ENCODE results near the gene MICALL1. TPM values are rescaled to one million over a fixed set of nuclear protein-coding genes. Genes with fewer than 3 reads are reported as not detected.

The MICALL1 gene
- total RNA-seq, 1 donor from 2014 or later, result 31.1 TPM

GRCh38 chr22:37926771-37927636, 20.9 kb downstream of the MICALL1 start:
- Mint-ChIP-seq H3K4me1 (ENCODE audit: low read depth) (no peaks in the 10 kb centered on the region), H3K27me3 (ENCODE audit: insufficient read depth) (no peaks in the 10 kb centered on the region), H3K36me3 (ENCODE audit: low read depth) (peaks cover 13% of the 10 kb centered on the region), H3K9me3 (no peaks in the 10 kb centered on the region), H3K27ac (no peak overlapping the region), H3K4me3 (no peak overlapping the region)
- intact Hi-C loops (cut with micrococcal nuclease), result no loop called here
- DNase-seq (ENCODE audit: low spot score), result no peak

DNA sequence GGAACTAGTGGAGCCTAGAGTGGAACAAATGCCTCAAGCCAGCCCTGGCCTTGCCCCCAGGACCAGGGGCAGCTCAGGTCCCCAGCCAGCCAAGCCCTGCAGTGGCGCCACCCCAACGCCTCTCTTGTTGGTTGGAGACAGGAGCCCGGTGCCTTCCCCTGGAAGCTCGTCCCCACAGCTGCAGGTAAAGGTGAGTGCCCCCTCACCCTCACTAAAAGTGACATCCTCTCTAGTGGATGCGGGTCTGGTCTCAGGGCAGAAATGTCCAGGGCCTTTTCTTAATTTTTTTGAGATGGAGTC, 21.5 kb downstream of the MICALL1 start:
- Mint-ChIP-seq H3K9me3 (no peaks in the 10 kb centered on the region), H3K27ac (no peak overlapping the region), H3K27me3 (ENCODE audit: insufficient read depth) (no peaks in the 10 kb centered on the region), H3K4me1 (ENCODE audit: low read depth) (no peaks in the 10 kb centered on the region), H3K36me3 (ENCODE audit: low read depth) (peaks cover 14% of the 10 kb centered on the region), H3K4me3 (no peak overlapping the region)
- intact Hi-C loops (cut with micrococcal nuclease), result no loop called here
- DNase-seq (ENCODE audit: low spot score), result no peak

GRCh38 chr22:37929390-37929789, 23.3 kb downstream of the MICALL1 start:
- DNase-seq (ENCODE audit: low spot score), result no peak
- intact Hi-C loops (cut with micrococcal nuclease), result no loop called here
- Mint-ChIP-seq H3K36me3 (ENCODE audit: low read depth) (peaks cover 18% of the 10 kb centered on the region), H3K4me1 (ENCODE audit: low read depth) (peaks cover 11% of the 10 kb centered on the region), H3K27ac (no peak overlapping the region), H3K4me3 (no peak overlapping the region), H3K27me3 (ENCODE audit: insufficient read depth) (no peaks in the 10 kb centered on the region), H3K9me3 (no peaks in the 10 kb centered on the region)

GRCh38 chr22:37930270-37930951, 24.3 kb downstream of the MICALL1 start:
- Mint-ChIP-seq H3K27ac (no peak overlapping the region), H3K4me3 (no peak overlapping the region), H3K27me3 (ENCODE audit: insufficient read depth) (no peaks in the 10 kb centered on the region), H3K4me1 (ENCODE audit: low read depth) (peaks cover 11% of the 10 kb centered on the region), H3K36me3 (ENCODE audit: low read depth) (peaks cover 18% of the 10 kb centered on the region), H3K9me3 (no peaks in the 10 kb centered on the region)
- intact Hi-C loops (cut with micrococcal nuclease), result loop anchor here (5.0 kb wide), 1 partner anchor 33 kb away; no protein-coding TSS in a partner anchor
- DNase-seq (ENCODE audit: low spot score), result no peak

GRCh38 chr22:37930952-37931440, 24.9 kb downstream of the MICALL1 start:
- no peak for DNase-seq (ENCODE audit: low spot score)
- Mint-ChIP-seq H3K4me1 (ENCODE audit: low read depth) (peaks cover 11% of the 10 kb centered on the region), H3K9me3 (no peaks in the 10 kb centered on the region), H3K4me3 (no peak overlapping the region), H3K36me3 (ENCODE audit: low read depth) (peaks cover 18% of the 10 kb centered on the region), H3K27ac (no peak overlapping the region), H3K27me3 (ENCODE audit: insufficient read depth) (no peaks in the 10 kb centered on the region)
- intact Hi-C loops (cut with micrococcal nuclease), result loop anchor here (5.0 kb wide), 1 partner anchor 34 kb away; no protein-coding TSS in a partner anchor

DNA sequence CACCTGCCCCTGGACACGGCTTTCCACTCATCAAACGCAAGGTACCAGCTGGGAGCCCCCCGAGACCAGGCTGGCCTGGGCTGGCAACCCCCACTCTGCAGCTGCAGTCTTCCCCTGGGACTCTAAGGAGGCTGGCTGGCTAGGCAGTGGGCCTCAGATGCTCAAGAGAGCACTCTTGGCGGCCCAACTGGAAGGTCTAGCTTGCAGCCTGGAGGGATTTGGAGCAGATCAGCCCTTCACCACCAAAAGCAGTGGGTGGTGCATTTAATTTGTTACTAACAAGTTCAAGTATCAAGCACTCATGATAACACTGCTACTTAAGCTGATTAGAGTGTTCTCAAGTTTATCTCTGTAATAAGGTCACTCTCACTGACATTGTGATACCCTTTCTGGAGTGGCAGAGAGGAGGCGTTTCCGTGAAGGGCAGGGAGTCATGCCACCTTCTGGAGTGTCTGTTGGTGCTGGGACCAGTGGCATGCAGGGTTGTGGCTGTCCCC, 25.8 kb downstream of the MICALL1 start:
- H3K4me1 Mint-ChIP-seq (ENCODE audit: low read depth), result peaks cover 11% of the 10 kb centered on the region
- H3K9me3 Mint-ChIP-seq, result no peaks in the 10 kb centered on the region
- no peaks in the 10 kb centered on the region for H3K27me3 Mint-ChIP-seq (ENCODE audit: insufficient read depth)
- H3K27ac Mint-ChIP-seq, result no peak overlapping the region
- peaks cover 16% of the 10 kb centered on the region for H3K36me3 Mint-ChIP-seq (ENCODE audit: low read depth)
- H3K4me3 Mint-ChIP-seq, result no peak overlapping the region
- no peak for DNase-seq (ENCODE audit: low spot score)
- intact Hi-C loops (cut with micrococcal nuclease), result loop anchor here (5.0 kb wide), 1 partner anchor 35 kb away; no protein-coding TSS in a partner anchor

GRCh38 chr22:37932401-37932800, 26.3 kb downstream of the MICALL1 start:
- Mint-ChIP-seq H3K4me3 (no peak overlapping the region), H3K27me3 (ENCODE audit: insufficient read depth) (no peaks in the 10 kb centered on the region), H3K4me1 (ENCODE audit: low read depth) (peaks cover 11% of the 10 kb centered on the region), H3K27ac (no peak overlapping the region), H3K36me3 (ENCODE audit: low read depth) (peaks cover 16% of the 10 kb centered on the region), H3K9me3 (no peaks in the 10 kb centered on the region)
- intact Hi-C loops (cut with micrococcal nuclease), result loop anchor here (5.0 kb wide), 1 partner anchor 35 kb away; no protein-coding TSS in a partner anchor
- DNase-seq (ENCODE audit: low spot score), result no peak

DNA sequence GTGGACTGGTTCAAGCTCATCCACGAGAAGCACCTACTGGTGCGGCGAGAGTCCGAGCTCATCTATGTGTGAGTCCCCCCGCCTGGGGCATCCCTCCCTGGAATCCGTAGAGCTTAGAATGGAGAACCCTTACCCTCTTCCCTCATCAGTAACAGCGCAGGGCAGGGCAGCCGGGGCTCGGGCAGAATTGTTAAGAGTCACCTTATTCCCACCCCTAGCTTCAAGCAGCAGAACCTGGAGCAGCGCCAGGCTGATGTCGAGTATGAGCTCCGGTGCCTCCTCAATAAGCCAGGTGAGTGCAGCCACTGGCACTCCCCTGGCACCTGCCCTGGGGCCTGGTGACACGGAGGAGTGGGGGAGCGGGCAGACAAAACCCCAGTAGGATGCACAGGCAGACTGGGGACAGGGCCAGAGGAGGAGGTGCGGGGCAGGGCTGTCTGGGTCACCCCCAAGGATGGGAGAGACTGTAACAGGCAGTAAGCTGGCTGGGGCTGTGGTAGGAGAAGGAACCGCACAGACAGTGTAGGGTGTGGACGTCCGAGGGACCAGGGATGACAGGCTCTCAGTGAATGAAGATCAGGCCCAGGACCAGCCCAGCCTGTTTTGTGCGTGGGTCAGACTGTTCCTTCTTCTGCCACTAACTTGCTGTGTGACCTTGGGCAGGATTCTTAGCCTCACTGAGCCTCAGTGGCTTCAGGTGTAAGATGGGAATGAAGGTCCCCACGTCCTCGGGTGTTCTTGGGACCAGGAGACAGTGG, 26.9 kb downstream of the MICALL1 start:
- Mint-ChIP-seq H3K4me3 (no peak overlapping the region), H3K4me1 (ENCODE audit: low read depth) (peaks cover 11% of the 10 kb centered on the region), H3K9me3 (no peaks in the 10 kb centered on the region), H3K27ac (no peak overlapping the region), H3K27me3 (ENCODE audit: insufficient read depth) (no peaks in the 10 kb centered on the region), H3K36me3 (ENCODE audit: low read depth) (peaks cover 22% of the 10 kb centered on the region)
- DNase-seq (ENCODE audit: low spot score), result no peak
- intact Hi-C loops (cut with micrococcal nuclease), result loop anchor here (5.0 kb wide), 1 partner anchor 36 kb away; no protein-coding TSS in a partner anchor

DNA sequence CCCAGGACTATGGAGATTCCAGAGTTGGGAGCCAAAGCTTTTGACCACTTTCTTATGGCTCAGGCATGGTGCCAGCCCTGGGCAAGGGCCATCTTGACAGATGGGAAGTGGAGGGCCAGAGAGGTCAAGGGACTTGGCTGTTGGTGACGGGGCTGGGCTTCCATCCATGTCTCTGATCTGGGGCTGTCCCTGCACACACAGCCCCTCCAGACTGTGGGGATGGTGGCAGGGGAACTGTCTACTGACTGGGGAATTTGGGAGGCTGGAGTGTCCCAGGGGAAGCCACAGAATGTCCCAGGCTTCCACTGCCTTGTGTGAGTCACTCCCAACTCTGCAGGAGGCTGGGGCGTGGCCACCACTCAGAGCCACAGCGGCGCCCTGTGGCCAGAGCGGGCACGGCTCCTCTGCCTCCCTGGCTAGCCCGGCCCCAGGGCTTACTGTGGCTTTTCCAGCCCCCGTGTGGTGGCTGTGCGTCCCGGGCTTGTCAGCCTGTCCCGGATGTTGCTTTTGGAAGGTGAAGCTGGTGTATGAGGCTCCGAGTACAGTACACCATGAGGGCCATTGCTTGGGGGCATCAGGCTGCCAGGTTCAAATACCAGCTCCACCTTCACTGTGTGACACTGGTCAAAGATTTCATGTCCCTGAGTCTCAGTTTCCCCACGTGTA, 27.7 kb downstream of the MICALL1 start:
- peak; percentile 78 for DNase-seq (ENCODE audit: low spot score)
- peak overlapping the region; percentile 34 for H3K27ac Mint-ChIP-seq
- peaks cover 11% of the 10 kb centered on the region for H3K4me1 Mint-ChIP-seq (ENCODE audit: low read depth)
- no peaks in the 10 kb centered on the region for H3K9me3 Mint-ChIP-seq
- no peaks in the 10 kb centered on the region for H3K27me3 Mint-ChIP-seq (ENCODE audit: insufficient read depth)
- peaks cover 18% of the 10 kb centered on the region for H3K36me3 Mint-ChIP-seq (ENCODE audit: low read depth)
- no peak overlapping the region for H3K4me3 Mint-ChIP-seq
- intact Hi-C loops (cut with micrococcal nuclease), result loop anchor here (1.0 to 5.0 kb wide), 4 partner anchors 19 to 117 kb away; partner anchors contain the start of genes C22orf23, MICALL1 and POLR2F

DNA sequence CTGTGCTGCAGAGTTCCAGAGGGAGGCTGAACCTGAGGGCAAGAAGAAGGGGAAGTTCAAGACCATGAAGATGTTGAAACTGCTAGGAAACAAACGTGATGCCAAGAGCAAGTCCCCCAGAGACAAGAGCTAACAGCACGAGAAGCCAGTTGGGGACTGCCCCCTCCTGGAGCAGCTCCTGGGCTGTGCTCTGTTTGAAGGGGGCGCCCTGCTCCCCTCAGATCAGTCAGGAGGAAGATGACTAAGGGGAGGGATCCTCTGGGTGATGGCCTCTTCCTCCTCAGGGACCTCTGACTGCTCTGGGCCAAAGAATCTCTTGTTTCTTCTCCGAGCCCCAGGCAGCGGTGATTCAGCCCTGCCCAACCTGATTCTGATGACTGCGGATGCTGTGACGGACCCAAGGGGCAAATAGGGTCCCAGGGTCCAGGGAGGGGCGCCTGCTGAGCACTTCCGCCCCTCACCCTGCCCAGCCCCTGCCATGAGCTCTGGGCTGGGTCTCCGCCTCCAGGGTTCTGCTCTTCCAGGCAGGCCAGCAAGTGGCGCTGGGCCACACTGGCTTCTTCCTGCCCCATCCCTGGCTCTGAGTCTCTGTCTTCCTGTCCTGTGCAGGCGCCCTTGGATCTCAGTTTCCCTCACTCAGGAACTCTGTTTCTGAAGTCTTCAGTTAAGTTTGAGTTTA, 34.7 kb downstream of the MICALL1 start:
- Mint-ChIP-seq H3K36me3 (ENCODE audit: low read depth) (peaks cover 10% of the 10 kb centered on the region), H3K4me3 (no peak overlapping the region), H3K4me1 (ENCODE audit: low read depth) (no peaks in the 10 kb centered on the region), H3K27me3 (ENCODE audit: insufficient read depth) (no peaks in the 10 kb centered on the region), H3K27ac (no peak overlapping the region), H3K9me3 (no peaks in the 10 kb centered on the region)
- intact Hi-C loops (cut with micrococcal nuclease), result no loop called here
- DNase-seq (ENCODE audit: low spot score), result no peak

DNA sequence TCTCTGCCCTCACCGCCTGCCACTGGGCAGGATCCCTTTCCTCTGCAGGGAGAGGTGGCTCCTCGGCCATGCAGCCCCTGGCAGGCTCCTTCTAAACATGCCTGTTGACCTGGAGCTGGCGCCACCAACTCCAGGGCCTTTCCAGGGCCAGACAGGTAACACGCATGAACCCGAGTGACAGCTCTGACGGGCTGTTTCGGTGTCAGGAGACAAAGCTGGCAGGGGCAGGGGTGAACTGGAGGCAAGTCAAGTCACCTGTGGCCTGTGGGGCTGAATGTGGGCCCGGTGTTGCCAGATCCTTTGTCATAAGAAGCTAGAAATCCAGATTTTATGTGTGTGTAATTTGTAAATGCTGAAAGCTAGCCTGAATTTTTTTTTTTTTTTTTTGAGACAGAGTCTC, 36.0 kb downstream of the MICALL1 start:
- no peak overlapping the region for H3K4me3 Mint-ChIP-seq
- H3K27ac Mint-ChIP-seq, result no peak overlapping the region
- intact Hi-C loops (cut with micrococcal nuclease), result no loop called here
- H3K27me3 Mint-ChIP-seq (ENCODE audit: insufficient read depth), result no peaks in the 10 kb centered on the region
- no peaks in the 10 kb centered on the region for H3K9me3 Mint-ChIP-seq
- H3K4me1 Mint-ChIP-seq (ENCODE audit: low read depth), result no peaks in the 10 kb centered on the region
- DNase-seq (ENCODE audit: low spot score), result no peak
- H3K36me3 Mint-ChIP-seq (ENCODE audit: low read depth), result peaks cover 10% of the 10 kb centered on the region
